ENCODE measurements around the gene PRR14.

DNA sequence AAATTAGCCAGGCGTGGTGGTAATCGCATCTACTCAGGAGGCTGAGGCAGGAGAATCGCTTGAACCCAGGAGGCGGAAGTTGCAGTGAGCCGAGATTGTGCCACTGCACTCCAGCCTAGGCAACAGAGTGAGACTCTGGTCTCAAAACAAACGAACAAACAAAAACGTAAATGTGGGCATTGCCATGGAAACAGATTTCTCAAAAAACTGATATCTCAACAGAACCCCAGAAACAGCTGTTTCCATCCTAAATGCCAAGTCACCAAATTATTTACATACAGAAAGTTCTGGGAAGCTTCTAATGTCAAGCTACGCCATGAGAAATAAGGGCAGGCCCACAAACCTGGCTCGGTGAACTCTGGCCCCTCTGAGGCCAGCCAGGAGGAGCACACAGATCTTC is 24.5 kb upstream of the PRR14 start:
- TF ChIP-seq CTCF (IDR thresholded peaks at IDR 0.05) (no peak), POLR2A (IDR thresholded peaks at IDR 0.05) (no peak)

Measured in prostate gland (tissue), 2 donors.